ENCODE measurements around the gene DMRTA1.

Gene DMRTA1, protein sequence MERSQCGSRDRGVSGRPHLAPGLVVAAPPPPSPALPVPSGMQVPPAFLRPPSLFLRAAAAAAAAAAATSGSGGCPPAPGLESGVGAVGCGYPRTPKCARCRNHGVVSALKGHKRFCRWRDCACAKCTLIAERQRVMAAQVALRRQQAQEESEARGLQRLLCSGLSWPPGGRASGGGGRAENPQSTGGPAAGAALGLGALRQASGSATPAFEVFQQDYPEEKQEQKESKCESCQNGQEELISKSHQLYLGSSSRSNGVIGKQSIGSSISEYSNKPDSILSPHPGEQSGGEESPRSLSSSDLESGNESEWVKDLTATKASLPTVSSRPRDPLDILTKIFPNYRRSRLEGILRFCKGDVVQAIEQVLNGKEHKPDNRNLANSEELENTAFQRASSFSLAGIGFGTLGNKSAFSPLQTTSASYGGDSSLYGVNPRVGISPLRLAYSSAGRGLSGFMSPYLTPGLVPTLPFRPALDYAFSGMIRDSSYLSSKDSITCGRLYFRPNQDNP

DNA sequence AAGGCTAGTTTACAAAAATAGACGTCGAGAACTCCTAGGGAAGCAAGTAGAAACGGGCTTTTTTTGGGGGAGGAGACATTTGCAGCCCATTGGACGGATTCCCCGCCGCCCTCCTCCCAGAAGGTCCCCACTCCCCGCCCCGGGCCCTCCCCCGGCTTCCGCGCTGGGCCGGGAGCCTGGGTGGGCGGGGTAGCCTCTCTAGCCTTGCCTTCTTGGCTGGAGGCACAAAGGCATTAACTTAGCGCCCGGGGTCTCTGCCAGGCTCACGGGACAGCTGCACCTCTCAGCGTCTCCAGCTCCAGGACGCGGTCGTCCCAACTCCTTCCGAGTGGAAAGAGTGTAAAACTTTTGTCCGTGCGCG, at the start of gene DMRTA1:
Gene DMRTA1 (plus strand): TSS at position 236 of the 361 bp plus-strand sequence. CDS start 242 bp downstream, outside the sequence.
- Histone ChIP-seq H3K9ac (ENCODE audit: low read length) (peak within 1 kb of the TSS; percentile 98), H3K27me3 (ENCODE audit: control insufficient read depth, insufficient read depth, low read length) (no peaks in the 10 kb centered on the region), H3K36me3 (ENCODE audit: control insufficient read depth, insufficient read depth, low read length) (no peaks in the 10 kb centered on the region), H3K9me3 (ENCODE audit: control insufficient read depth, low read length) (no peaks in the 10 kb centered on the region), H3K4me1 (ENCODE audit: control insufficient read depth, insufficient read depth, low read length) (no peaks in the 10 kb centered on the region), H3K4me3 (ENCODE audit: low read length) (peak within 1 kb of the TSS; percentile 97)

DNA sequence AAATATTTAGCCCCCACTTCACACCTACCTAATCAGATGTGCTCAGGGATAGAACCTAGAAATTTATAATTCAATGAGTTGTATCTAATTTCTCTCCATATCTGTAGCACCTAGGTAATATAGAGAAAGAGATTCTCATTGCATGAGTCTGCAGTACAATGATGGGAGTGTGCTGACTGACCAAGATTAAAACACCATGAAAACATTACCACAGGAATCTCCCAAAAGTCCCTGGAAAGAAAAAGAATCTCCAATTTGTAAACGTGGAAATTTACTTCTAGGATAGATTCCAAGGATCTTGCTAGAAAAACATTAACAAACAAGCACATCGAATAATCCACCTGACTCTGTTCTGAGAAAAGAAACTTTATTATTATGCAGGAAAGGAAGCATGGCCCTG, 45.0 kb upstream of the DMRTA1 start:
- Histone ChIP-seq H3K9me3 (ENCODE audit: control insufficient read depth, low read length) (no peaks in the 10 kb centered on the region), H3K9ac (ENCODE audit: low read length) (no peak overlapping the region), H3K27me3 (ENCODE audit: control insufficient read depth, insufficient read depth, low read length) (no peaks in the 10 kb centered on the region), H3K36me3 (ENCODE audit: control insufficient read depth, insufficient read depth, low read length) (no peaks in the 10 kb centered on the region), H3K4me3 (ENCODE audit: low read length) (no peak overlapping the region), H3K4me1 (ENCODE audit: control insufficient read depth, insufficient read depth, low read length) (no peaks in the 10 kb centered on the region)

DNA sequence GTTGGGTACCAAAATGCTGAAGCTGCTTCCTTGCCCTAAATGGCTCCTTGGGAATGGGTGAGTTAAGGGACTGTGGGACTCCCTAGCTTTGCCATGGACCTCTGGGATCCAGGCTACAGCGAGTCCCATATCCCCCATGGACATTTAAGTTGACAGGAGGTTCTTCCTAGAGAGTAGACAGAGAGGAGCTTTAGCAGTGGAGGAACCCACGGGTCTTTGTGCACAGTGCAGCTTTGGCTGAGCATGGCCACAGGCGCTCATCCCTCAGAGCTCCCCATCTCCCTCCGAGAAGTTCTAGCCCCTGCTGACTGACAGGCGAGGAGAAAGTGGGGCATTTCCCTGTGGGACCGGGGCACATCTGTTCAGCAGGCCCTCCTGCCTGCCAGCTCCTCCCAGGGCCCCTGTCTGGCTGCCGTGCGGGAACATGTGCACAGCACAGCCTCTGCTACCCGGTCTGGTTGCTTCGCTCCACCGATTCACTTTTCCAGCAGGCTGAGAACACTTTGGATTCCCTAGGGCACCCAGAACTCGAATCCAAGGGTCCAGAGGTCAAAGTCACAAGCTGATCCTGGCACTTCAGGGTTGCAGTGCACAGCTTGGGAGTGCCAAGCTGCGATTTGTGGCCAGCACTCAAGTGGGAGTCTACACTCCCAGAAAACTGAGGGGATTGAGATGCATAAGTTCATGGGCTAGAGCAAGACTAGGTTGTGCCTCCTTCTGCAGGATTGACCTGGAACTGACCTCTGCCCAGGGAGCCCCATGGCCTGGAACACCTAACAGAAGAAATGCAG, 40.6 kb upstream of the DMRTA1 start:
- Histone ChIP-seq H3K4me1 (ENCODE audit: control insufficient read depth, insufficient read depth, low read length) (no peaks in the 10 kb centered on the region), H3K36me3 (ENCODE audit: control insufficient read depth, insufficient read depth, low read length) (no peaks in the 10 kb centered on the region), H3K9ac (ENCODE audit: low read length) (no peak overlapping the region), H3K9me3 (ENCODE audit: control insufficient read depth, low read length) (no peaks in the 10 kb centered on the region), H3K4me3 (ENCODE audit: low read length) (no peak overlapping the region), H3K27me3 (ENCODE audit: control insufficient read depth, insufficient read depth, low read length) (no peaks in the 10 kb centered on the region)

- Histone ChIP-seq H3K9ac (ENCODE audit: low read length) (no peak overlapping the region), H3K9me3 (ENCODE audit: control insufficient read depth, low read length) (no peaks in the 10 kb centered on the region), H3K36me3 (ENCODE audit: control insufficient read depth, insufficient read depth, low read length) (no peaks in the 10 kb centered on the region), H3K4me3 (ENCODE audit: low read length) (no peak overlapping the region), H3K4me1 (ENCODE audit: control insufficient read depth, insufficient read depth, low read length) (no peaks in the 10 kb centered on the region), H3K27me3 (ENCODE audit: control insufficient read depth, insufficient read depth, low read length) (no peaks in the 10 kb centered on the region)
These were observed 32.7 kb upstream of the DMRTA1 start for GRCh38 chr9:22413884-22414283.

GRCh38 chr9:22415941-22416691, 30.5 kb upstream of the DMRTA1 start:
- no peaks in the 10 kb centered on the region for H3K36me3 ChIP-seq (ENCODE audit: control insufficient read depth, insufficient read depth, low read length)
- no peaks in the 10 kb centered on the region for H3K27me3 ChIP-seq (ENCODE audit: control insufficient read depth, insufficient read depth, low read length)
- no peak overlapping the region for H3K9ac ChIP-seq (ENCODE audit: low read length)
- H3K9me3 ChIP-seq (ENCODE audit: control insufficient read depth, low read length): no peaks in the 10 kb centered on the region
- no peak overlapping the region for H3K4me3 ChIP-seq (ENCODE audit: low read length)
- no peaks in the 10 kb centered on the region for H3K4me1 ChIP-seq (ENCODE audit: control insufficient read depth, insufficient read depth, low read length)

GRCh38 chr9:22416692-22417060, 29.9 kb upstream of the DMRTA1 start:
- Histone ChIP-seq H3K9ac (ENCODE audit: low read length) (no peak overlapping the region), H3K27me3 (ENCODE audit: control insufficient read depth, insufficient read depth, low read length) (no peaks in the 10 kb centered on the region), H3K9me3 (ENCODE audit: control insufficient read depth, low read length) (no peaks in the 10 kb centered on the region), H3K4me3 (ENCODE audit: low read length) (no peak overlapping the region), H3K4me1 (ENCODE audit: control insufficient read depth, insufficient read depth, low read length) (no peaks in the 10 kb centered on the region), H3K36me3 (ENCODE audit: control insufficient read depth, insufficient read depth, low read length) (no peaks in the 10 kb centered on the region)

GRCh38 chr9:22423566-22423965, 23.1 kb upstream of the DMRTA1 start:
- Histone ChIP-seq H3K9ac (ENCODE audit: low read length) (no peak overlapping the region), H3K4me3 (ENCODE audit: low read length) (no peak overlapping the region), H3K27me3 (ENCODE audit: control insufficient read depth, insufficient read depth, low read length) (no peaks in the 10 kb centered on the region), H3K36me3 (ENCODE audit: control insufficient read depth, insufficient read depth, low read length) (no peaks in the 10 kb centered on the region), H3K9me3 (ENCODE audit: control insufficient read depth, low read length) (no peaks in the 10 kb centered on the region), H3K4me1 (ENCODE audit: control insufficient read depth, insufficient read depth, low read length) (no peaks in the 10 kb centered on the region)

DNA sequence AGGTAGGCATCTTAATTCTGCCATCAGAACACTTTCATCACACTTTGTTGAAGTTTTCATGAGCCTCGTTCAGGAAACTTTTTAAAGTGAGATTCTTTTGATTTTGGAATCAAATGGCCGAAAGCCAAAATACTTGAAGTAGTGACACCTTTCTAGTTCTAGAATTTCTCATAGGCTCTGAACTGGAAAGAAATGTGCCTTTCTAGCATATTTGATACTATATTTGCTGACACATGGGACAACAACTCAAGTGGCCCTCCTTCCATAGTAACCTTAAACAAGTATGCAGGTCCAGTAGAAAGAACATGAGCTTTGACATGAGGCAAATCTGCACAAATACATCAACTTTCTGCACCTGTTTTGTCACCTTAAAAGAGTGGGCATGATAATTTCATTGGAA, 22.0 kb upstream of the DMRTA1 start:
- Histone ChIP-seq H3K27me3 (ENCODE audit: control insufficient read depth, insufficient read depth, low read length) (no peaks in the 10 kb centered on the region), H3K4me3 (ENCODE audit: low read length) (no peak overlapping the region), H3K4me1 (ENCODE audit: control insufficient read depth, insufficient read depth, low read length) (no peaks in the 10 kb centered on the region), H3K9ac (ENCODE audit: low read length) (no peak overlapping the region), H3K9me3 (ENCODE audit: control insufficient read depth, low read length) (no peaks in the 10 kb centered on the region), H3K36me3 (ENCODE audit: control insufficient read depth, insufficient read depth, low read length) (no peaks in the 10 kb centered on the region)

- H3K4me3 ChIP-seq (ENCODE audit: low read length): no peak overlapping the region
- H3K4me1 ChIP-seq (ENCODE audit: control insufficient read depth, insufficient read depth, low read length): no peaks in the 10 kb centered on the region
- no peaks in the 10 kb centered on the region for H3K9me3 ChIP-seq (ENCODE audit: control insufficient read depth, low read length)
- no peaks in the 10 kb centered on the region for H3K27me3 ChIP-seq (ENCODE audit: control insufficient read depth, insufficient read depth, low read length)
- no peak overlapping the region for H3K9ac ChIP-seq (ENCODE audit: low read length)
- H3K36me3 ChIP-seq (ENCODE audit: control insufficient read depth, insufficient read depth, low read length): no peaks in the 10 kb centered on the region
These were observed 21.1 kb upstream of the DMRTA1 start for GRCh38 chr9:22425551-22425950.

DNA sequence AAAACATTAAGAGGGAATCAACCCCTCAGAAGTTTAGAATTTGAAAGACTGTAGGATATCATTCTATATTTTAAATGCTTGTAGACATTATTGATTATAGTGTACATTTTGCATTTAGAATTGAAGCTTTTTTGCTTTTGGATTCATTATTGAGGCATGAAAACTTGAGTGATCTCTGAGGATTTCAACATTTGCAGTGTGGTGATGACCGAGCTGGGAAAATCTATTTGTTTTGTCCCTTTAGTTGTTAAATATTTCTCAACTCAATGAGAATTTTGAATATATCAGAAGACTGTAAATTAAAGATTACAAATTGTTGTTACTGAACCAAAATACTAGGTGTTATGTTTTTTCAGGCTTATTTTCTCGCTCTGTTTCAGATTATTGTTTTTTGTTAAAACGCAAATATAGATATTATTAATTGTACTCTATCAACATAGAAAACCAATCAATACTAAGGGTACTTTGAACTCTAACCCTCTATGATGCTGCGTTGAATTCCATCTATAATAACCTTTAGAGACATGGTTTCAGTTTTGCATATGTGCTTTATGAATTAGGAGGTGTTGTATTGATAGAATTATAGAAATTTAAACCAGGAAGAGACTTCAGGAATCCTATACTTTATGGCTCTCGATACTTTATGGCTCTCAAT, 19.3 kb upstream of the DMRTA1 start:
- no peak overlapping the region for H3K4me3 ChIP-seq (ENCODE audit: low read length)
- H3K27me3 ChIP-seq (ENCODE audit: control insufficient read depth, insufficient read depth, low read length): no peaks in the 10 kb centered on the region
- H3K9me3 ChIP-seq (ENCODE audit: control insufficient read depth, low read length): no peaks in the 10 kb centered on the region
- no peaks in the 10 kb centered on the region for H3K4me1 ChIP-seq (ENCODE audit: control insufficient read depth, insufficient read depth, low read length)
- H3K36me3 ChIP-seq (ENCODE audit: control insufficient read depth, insufficient read depth, low read length): no peaks in the 10 kb centered on the region
- H3K9ac ChIP-seq (ENCODE audit: low read length): no peak overlapping the region

DNA sequence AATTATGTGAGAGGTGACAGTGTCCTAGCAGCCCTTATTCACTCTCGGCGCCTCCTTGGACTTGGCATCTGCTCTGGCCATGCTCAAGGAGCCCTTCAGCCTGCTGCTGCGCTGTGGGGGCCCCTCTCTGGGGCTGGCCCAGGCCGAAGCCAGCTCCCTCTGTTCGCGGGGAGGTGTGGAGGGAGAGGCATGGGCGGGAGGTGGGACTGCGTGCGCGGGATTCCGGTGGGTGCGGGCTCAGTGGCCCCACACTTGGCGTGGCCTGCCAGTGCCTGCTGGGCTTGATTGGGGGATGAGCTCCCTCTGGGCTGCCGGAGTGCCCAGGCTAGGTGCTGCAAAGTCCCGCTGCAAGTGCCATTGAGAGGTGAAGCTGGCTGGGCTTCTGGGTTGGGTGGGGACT, 12.9 kb upstream of the DMRTA1 start:
- no peaks in the 10 kb centered on the region for H3K9me3 ChIP-seq (ENCODE audit: control insufficient read depth, low read length)
- no peaks in the 10 kb centered on the region for H3K36me3 ChIP-seq (ENCODE audit: control insufficient read depth, insufficient read depth, low read length)
- H3K4me3 ChIP-seq (ENCODE audit: low read length): no peak overlapping the region
- no peak overlapping the region for H3K9ac ChIP-seq (ENCODE audit: low read length)
- no peaks in the 10 kb centered on the region for H3K27me3 ChIP-seq (ENCODE audit: control insufficient read depth, insufficient read depth, low read length)
- no peaks in the 10 kb centered on the region for H3K4me1 ChIP-seq (ENCODE audit: control insufficient read depth, insufficient read depth, low read length)
